IMR-90 (cell line): ENCODE measurements around the gene LRRC42. TPM values are rescaled to one million over a fixed set of nuclear protein-coding genes. Genes with fewer than 3 reads are reported as not detected.
A peak's percentile ranks its signal among the peaks of the same experiment; 100 is the strongest.

Experiments
- ATAC-seq: fragments of 200-7000 bp; cut with Tn5 transposase; 2 replicates; pipeline ENCODE4 v1.9.1; 2020; ENCODE audit warnings: low read depth, mild to moderate bottlenecking, moderate library complexity
- BruUV-seq: library from RNA; stranded (reverse); fragments of 400-500 nt; replicated peaks from 2 replicates; lab custom pipeline; 2021; lab: Mats Ljungman, UMichigan
- CTCF ChIA-PET: fragments of 300-600 bp; formaldehyde crosslinking; extraction: SDS; loops from one replicate; lab custom pipeline; 2021; ENCODE audit warnings: antibody characterized with exemption; lab: Yijun Ruan, JAX
- POLR2A ChIA-PET: fragments of 300-600 bp; sonication (Branson Sonifier 250); formaldehyde crosslinking; loops from one replicate; lab custom pipeline; 2022; ENCODE audit warnings: antibody characterized with exemption; ENCODE audit not compliant: unreplicated experiment; lab: Charles Lee
- DNase-seq: peaks from one replicate; pipeline ENCODE4 v3.0.0; 2013
- H2AFZ ChIP-seq: replicated peaks from 2 replicates; pipeline ENCODE3; 2013; ENCODE audit warnings: low read length, mild to moderate bottlenecking; ENCODE audit not compliant: poor library complexity
- H2AK5ac ChIP-seq: 2 replicates; pipeline ENCODE4 v1.6.1; 2013; ENCODE audit warnings: low read depth, low read length, inconsistent platforms
- H2AK9ac ChIP-seq: replicated peaks from 2 replicates; pipeline ENCODE3; 2013; ENCODE audit warnings: mild to moderate bottlenecking, low read depth, low read length, moderate library complexity; ENCODE audit not compliant: poor library complexity
- H2BK120ac ChIP-seq: 2 replicates; pipeline ENCODE4 v1.6.1; 2013; ENCODE audit warnings: low read depth, low read length, inconsistent platforms
- H2BK15ac ChIP-seq: 3 replicates; pipeline ENCODE4 v1.6.1; 2013; ENCODE audit warnings: low read depth, low read length, inconsistent platforms
- H2BK20ac ChIP-seq: 2 replicates; pipeline ENCODE4 v1.6.1; 2013; ENCODE audit warnings: low read depth, mild to moderate bottlenecking, inconsistent platforms, low read length, moderate library complexity
- H2BK5ac ChIP-seq: 2 replicates; pipeline ENCODE4 v1.6.1; 2013; ENCODE audit warnings: mild to moderate bottlenecking, low read depth, low read length, inconsistent platforms; ENCODE audit not compliant: poor library complexity, severe bottlenecking
- H3K14ac ChIP-seq: replicated peaks from 2 replicates; pipeline ENCODE4 v1.6.1; 2013; ENCODE audit warnings: low read depth, low read length, inconsistent platforms
- H3K18ac ChIP-seq: 2 replicates; pipeline ENCODE4 v1.6.1; 2013; ENCODE audit warnings: low read depth, low read length, control low read depth
- H3K23ac ChIP-seq: 2 replicates; pipeline ENCODE4 v1.6.1; 2013; ENCODE audit warnings: low read depth, low read length, inconsistent platforms
- H3K27ac ChIP-seq: 2 replicates; pipeline ENCODE4 v1.5.1; 2013; ENCODE audit warnings: mild to moderate bottlenecking, control low read depth, low read length; ENCODE audit not compliant: insufficient read depth
- H3K27me3 ChIP-seq: 2 replicates; pipeline ENCODE4 v1.6.1; 2013; ENCODE audit warnings: low read length; ENCODE audit not compliant: control insufficient read depth, insufficient read depth
- H3K36me3 ChIP-seq: 2 replicates; pipeline ENCODE4 v1.6.1; 2013; ENCODE audit warnings: low read length, mixed read lengths; ENCODE audit not compliant: control insufficient read depth, insufficient read depth
- H3K4ac ChIP-seq: 2 replicates; pipeline ENCODE4 v1.6.1; 2013; ENCODE audit warnings: low read depth, low read length, inconsistent platforms
- H3K4me1 ChIP-seq: 2 replicates; pipeline ENCODE4 v1.6.1; 2013; ENCODE audit warnings: low read length, mixed read lengths; ENCODE audit not compliant: control insufficient read depth, insufficient read depth
- H3K4me2 ChIP-seq: 2 replicates; pipeline ENCODE4 v1.6.1; 2013; ENCODE audit warnings: low read depth, mild to moderate bottlenecking, control low read depth, low read length, moderate library complexity
- H3K4me3 ChIP-seq: 2 replicates; pipeline ENCODE4 v1.5.1; 2013; ENCODE audit warnings: low read depth, mild to moderate bottlenecking, control low read depth, low read length, moderate library complexity; ENCODE audit not compliant: insufficient read depth
- H3K56ac ChIP-seq: 2 replicates; pipeline ENCODE4 v1.6.1; 2013; ENCODE audit warnings: low read length, inconsistent platforms; ENCODE audit not compliant: insufficient read depth; ENCODE audit errors: extremely low read depth
- H3K79me1 ChIP-seq, 2 experiments: 2 replicates each; pipeline ENCODE4 v1.6.1; 2013; ENCODE audit warnings: low read length in 2 of 2, inconsistent platforms in 1 of 2, low read depth in 1 of 2
- H3K9ac ChIP-seq: 2 replicates; pipeline ENCODE4 v1.6.1; 2013; ENCODE audit warnings: low read depth, low read length, control low read depth
- H3K9me1 ChIP-seq: 2 replicates; pipeline ENCODE4 v1.6.1; 2013; ENCODE audit warnings: low read length, inconsistent platforms; ENCODE audit not compliant: insufficient read depth
- H3K9me3 ChIP-seq: 2 replicates; pipeline ENCODE4 v1.6.1; 2013; ENCODE audit warnings: low read length; ENCODE audit not compliant: control insufficient read depth, insufficient read depth
- H4K20me1 ChIP-seq: 2 replicates; pipeline ENCODE4 v1.6.1; 2013; ENCODE audit warnings: low read length, inconsistent platforms; ENCODE audit not compliant: insufficient read depth
- H4K5ac ChIP-seq: 2 replicates; pipeline ENCODE4 v1.6.1; 2013; ENCODE audit warnings: mild to moderate bottlenecking, low read depth, low read length, control low read depth
- H4K8ac ChIP-seq, 2 experiments: 2 replicates each; pipeline ENCODE4 v1.6.1; 2013; ENCODE audit warnings: low read depth in 2 of 2, low read length in 2 of 2, control low read depth in 1 of 2, inconsistent platforms in 1 of 2
- H4K91ac ChIP-seq: 2 replicates; pipeline ENCODE4 v1.6.1; 2013; ENCODE audit warnings: low read depth, low read length, inconsistent platforms; ENCODE audit not compliant: insufficient read depth
- CEBPB ChIP-seq: IDR thresholded peaks from 2 replicates; pipeline ENCODE4 v1.6.1; 2012; ENCODE audit warnings: low read depth, low read length, improper control_type of control experiment
- RFX5 ChIP-seq: IDR thresholded peaks from 2 replicates; pipeline ENCODE4 v1.8.0; 2012; ENCODE audit warnings: low read depth, mild to moderate bottlenecking, low read length, moderate library complexity
- WGBS, 2 experiments: methylation state at CpG; one replicate each; pipeline versions ENCODE4 v1.1.5 to v1.1.7; 2013; ENCODE audit warnings: missing lambda C conversion rate in 2 of 2; ENCODE audit not compliant: insufficient read length in 1 of 2; ENCODE audit errors: extremely low coverage in 2 of 2; 5-methylcytosine and 5-hydroxymethylcytosine counted together
- dilution Hi-C: fragments of 300-500 bp; cut with HindIII; formaldehyde crosslinking; loops from one replicate; pipeline ENCODE4 v1.14.3; 2018; ENCODE audit warnings: low sequenced_read_pairs; ENCODE audit not compliant: unreplicated experiment
- in situ Hi-C: fragments of 300-500 bp; cut with MboI; formaldehyde crosslinking; loops from 3 replicates; pipeline ENCODE4 v1.14.3; 2019; ENCODE audit warnings: low sequenced_read_pairs, inconsistent platforms, mixed read lengths
- intact Hi-C: fragments of 100-400 bp; cut with micrococcal nuclease; formaldehyde crosslinking; loops from 2 replicates; pipeline ENCODE4 v1.10.0; 2022
- polyA plus RNA-seq, 3 experiments: library from polyadenylated mRNA; depleted of rRNA; stranded (reverse); fragments of >200 nt; gene quantifications; 2 replicates each; pipeline ENCODE4 v1.2.3, GENCODE V29; 2012; ENCODE audit warnings: low replicate concordance in 1 of 3
- total RNA-seq: library from RNA; depleted of rRNA; stranded (reverse); fragments of >200 nt; gene quantifications from 2 replicates; pipeline ENCODE4 v1.2.3, GENCODE V29; 2012

LRRC42 gene
- total and polyA plus RNA-seq, 2 of the 4 experiments (the other 2 are of a cell fraction), result 39.9 to 47.5 TPM

DNA sequence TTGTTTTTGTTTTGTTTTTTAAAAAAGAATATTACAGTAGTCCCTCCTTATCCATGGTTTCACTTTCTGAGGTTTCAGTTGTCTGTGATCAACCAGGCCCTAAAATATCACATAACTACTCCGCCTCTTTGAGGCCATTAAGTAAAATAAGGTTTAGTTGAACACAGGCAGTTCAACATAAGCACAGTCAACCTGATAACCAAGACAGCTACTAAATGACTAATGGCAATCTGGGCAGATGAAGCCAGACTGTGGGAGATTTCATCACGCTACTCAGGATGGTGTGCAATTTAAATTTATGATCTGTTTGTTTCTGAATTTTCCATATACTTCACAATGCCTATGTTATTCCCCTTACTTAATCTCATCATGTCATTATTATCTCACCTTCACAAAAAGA is 41.7 kb downstream of the LRRC42 start:
- intact Hi-C loops (no loop called here), in situ Hi-C loops (no loop called here), dilution Hi-C loops (no loop called here)
- ChIA-PET POLR2A (no interaction called here), CTCF (no interaction called here)
- Histone ChIP-seq H2BK120ac (no peak overlapping the region), H3K4ac (no peak overlapping the region), H3K9me3 (no peaks in the 10 kb centered on the region), H3K56ac (no peak overlapping the region), H2AK5ac (no peak overlapping the region), H3K27me3 (peaks cover 2% of the 10 kb centered on the region; the same call in 1 of the 2 replicates), H3K4me2 (no peak overlapping the region), H4K20me1 (no peaks in the 10 kb centered on the region), H4K5ac (no peak overlapping the region), H3K14ac (no peak overlapping the region), H4K91ac (no peak overlapping the region), H2BK15ac (no peak overlapping the region), H3K79me1 (no peaks in the 10 kb centered on the region), H2AK9ac (no peak overlapping the region), H3K9me1 (no peaks in the 10 kb centered on the region), H3K4me1 (no peaks in the 10 kb centered on the region), H2AFZ (no peak overlapping the region), H3K4me3 (no peak overlapping the region), H3K23ac (no peak overlapping the region), H2BK20ac (no peak overlapping the region), H4K8ac (no peak overlapping the region), H3K27ac (no peak overlapping the region), H3K18ac (no peak overlapping the region), H3K9ac (no peak overlapping the region), H2BK5ac (no peak overlapping the region), H3K36me3 (no peaks in the 10 kb centered on the region)
- ATAC-seq, result no peak; the same call in 1 of the 2 replicates
- peak; percentile 24 for DNase-seq
- BruUV-seq, result no TSS peak
- WGBS, 2 experiments, result no CpG with 5 or more reads among the region's 2 CpGs
- TF ChIP-seq CEBPB, result peak; percentile 23; the same call in 1 of the 2 replicates
- TF ChIP-seq RFX5, result no peak
